Stimulated activated CD4-positive, alpha-beta T cell treated with anti-CD3 and anti-CD28 coated beads, Interleukin-15, amount 100 ng/mL, for 24 hours (primary cell): ENCODE data around the gene NOL3.

Experiments used
- DNase-seq: peaks from one replicate; pipeline ENCODE4 v3.0.0-alpha.2; 2020

The NOL3 gene

GRCh38 chr16:67190448-67191399 lies 20.4 kb downstream of the NOL3 start:
- no peak for DNase-seq

DNA sequence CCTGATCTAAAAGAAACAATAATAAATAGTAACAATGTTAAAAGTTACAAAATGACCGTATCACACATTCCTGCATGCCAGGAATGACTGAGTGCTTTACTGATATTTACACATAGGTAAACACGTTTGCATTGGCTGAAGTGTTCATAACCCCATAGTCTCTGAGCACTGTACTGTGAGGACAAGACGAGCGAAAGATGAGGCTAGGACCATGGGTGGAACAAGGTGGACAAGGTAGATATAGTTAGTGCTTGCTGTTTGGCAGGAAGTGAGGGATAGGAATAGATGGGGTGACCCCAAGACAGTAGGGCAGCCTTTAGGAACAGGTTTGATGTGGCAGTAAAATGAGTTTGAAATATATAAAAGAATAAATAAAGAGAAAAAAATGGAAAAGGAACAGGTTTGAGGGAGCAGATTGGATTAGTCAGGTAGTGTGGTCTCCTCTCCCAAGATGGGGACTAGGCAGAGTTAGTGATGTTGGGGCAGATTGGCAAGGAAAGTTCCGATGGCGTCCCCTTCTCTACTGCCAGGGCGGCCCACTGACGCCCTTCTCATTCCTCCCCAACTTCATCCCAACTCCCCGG lies 21.2 kb downstream of the NOL3 start:
- no peak for DNase-seq

DNA sequence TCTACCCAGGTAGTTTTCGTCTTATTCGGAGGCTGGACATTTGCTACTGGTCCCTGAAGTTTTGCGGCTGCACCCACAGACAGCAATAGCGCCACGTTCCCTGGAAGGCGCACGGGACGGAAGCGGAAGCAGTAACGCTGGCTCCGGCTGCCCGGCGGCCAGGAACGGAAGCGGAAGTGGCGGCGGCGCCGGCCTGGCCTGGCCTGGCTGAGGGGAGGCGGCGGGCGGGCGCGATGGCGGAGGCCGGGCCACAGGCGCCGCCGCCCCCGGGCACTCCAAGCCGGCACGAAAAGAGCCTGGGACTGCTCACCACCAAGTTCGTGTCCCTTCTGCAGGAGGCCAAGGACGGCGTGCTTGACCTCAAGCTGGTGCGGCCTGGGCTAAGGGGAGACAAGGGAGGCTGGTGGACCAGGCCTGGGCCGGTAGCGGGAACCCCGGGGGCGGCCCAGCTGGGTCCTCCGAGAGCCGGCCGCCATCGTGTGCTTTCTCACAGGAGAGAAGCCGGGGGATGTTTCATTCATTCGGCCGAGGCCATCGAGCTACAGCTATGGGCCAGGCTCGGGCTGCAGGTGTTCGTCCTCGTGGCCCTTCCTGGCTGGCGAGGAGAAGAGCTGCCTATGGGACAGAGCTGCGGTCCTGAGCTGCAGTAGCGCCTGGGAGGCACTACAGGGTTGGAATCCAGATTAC lies 21.8 kb downstream of the NOL3 start, which contains the start of gene E2F4:
Gene E2F4, plus strand, starts transcription at position 161 of the 687 bp plus-strand sequence. Its CDS starts 73 bp downstream, at position 234.
- DNase-seq = peak; percentile 93

DNA sequence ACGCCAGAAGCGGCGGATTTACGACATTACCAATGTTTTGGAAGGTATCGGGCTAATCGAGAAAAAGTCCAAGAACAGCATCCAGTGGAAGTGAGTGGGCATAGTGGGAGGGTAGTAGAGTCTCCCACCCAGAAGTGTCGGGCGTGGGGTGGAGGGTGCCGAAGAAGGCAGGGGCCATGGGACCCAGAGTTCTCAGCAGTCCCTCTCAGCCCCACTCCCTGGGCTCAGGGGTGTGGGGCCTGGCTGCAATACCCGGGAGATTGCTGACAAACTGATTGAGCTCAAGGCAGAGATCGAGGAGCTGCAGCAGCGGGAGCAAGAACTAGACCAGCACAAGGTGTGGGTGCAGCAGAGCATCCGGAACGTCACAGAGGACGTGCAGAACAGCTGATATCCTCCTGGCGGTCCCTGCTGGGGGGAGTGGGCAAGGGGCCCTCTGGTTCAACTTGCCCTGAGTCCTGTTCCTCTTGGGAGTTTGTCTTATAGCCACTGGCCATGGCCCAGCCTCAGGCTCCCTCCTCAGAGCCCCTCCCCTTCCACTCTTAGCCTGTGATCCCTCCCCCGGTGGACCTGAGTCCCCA lies 22.5 kb downstream of the NOL3 start:
- no peak for DNase-seq

DNA sequence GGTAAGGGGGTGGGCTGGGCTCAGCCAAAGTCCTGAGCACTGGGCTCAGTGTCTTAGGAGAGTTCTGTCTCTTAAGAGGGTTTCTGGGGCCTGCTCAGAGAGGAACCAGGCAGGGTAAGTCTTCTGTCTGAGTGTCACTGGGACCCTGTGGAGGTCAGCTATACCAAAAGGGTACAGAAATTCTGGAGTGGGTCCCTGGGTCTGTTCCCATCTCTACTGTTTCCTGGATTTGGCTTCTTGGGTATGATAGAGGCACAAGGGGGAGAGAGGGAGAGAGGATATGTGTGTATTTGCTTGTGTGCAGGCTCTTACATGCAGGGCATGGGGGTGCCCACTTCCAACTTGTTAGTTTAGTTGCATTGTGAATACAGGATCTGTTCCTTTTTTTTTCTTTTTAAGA lies 23.2 kb downstream of the NOL3 start:
- DNase-seq = no peak

- DNase-seq = no peak
Observed at GRCh38 chr16:67194260-67194659, 23.9 kb downstream of the NOL3 start.

DNA sequence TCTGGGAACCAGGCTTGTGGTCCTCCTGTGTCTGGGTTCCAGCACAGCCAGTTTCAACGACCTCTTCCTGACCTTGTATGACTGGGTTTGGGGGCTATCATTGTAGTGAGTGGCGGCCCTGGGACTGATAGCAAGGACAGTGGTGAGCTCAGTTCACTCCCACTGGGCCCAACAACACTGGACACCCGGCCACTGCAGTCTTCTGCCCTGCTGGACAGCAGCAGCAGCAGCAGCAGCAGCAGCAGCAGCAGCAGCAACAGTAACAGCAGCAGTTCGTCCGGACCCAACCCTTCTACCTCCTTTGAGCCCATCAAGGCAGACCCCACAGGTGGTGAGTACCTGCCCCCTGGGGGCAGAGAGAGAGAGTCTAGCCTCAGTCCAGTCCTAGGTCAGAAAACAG lies 25.3 kb downstream of the NOL3 start:
- no peak for DNase-seq

GRCh38 chr16:67196881-67197280 lies 26.5 kb downstream of the NOL3 start:
- DNase-seq = no peak

DNA sequence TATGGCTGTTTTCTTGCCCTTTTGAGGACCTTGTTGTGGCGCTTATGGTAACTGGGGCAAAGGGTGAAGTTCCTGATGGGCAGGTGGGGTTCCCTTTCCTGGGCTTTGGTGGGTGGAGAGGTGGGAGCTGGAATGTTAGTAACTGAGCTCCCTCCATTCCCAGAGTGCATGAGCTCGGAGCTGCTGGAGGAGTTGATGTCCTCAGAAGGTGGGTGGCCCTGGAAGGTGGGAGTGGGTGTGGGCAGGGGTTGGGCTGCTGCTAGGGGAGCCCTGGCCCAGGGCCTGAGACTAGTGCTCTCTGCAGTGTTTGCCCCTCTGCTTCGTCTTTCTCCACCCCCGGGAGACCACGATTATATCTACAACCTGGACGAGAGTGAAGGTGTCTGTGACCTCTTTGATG lies 27.4 kb downstream of the NOL3 start:
- no peak for DNase-seq

- DNase-seq = peak; percentile 44
Observed at GRCh38 chr16:67198238-67198734, 27.9 kb downstream of the NOL3 start.

DNA sequence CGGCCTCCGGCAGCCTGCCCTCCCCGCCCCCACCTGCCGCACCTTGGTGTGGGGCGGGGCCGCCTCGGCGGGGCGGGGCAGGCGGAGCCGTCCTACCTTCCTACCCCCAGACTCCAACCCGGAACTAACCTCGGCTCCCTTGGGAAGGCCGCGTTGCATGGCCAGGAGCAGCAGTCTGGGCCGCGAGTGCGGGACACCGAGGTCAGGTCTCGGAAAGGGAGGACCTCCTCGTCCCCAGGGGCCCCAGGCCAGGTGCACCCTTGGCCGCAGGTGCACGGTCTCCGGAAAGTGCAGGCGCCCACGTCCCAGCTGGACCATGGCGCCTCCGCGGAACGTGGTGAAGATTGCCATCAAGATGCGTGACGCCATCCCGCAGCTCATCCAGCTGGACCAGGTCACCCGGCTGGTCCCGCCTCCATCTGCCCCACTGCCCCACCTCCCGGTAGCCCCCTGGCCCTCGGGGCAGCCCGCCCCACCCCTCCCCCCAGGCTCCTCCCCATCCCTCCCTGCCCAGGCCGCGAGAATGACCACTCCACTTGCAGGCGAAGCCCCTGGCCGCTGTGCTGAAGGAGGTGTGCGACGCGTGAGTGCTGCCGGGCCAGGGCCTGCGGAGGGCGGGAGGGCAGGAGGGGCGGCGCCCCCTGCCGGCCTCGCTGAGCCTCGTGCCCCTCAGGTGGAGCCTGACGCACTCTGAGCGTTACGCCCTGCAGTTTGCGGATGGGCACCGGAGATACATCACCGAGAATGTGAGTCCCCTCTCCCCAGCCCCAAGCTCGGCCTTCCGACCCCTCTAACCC lies 28.9 kb downstream of the NOL3 start, which contains the start of gene ELMO3:
Gene ELMO3, plus strand, starts transcription at position 121 of the 797 bp plus-strand sequence. Its CDS starts 196 bp downstream, at position 317.
- DNase-seq = no peak

DNA sequence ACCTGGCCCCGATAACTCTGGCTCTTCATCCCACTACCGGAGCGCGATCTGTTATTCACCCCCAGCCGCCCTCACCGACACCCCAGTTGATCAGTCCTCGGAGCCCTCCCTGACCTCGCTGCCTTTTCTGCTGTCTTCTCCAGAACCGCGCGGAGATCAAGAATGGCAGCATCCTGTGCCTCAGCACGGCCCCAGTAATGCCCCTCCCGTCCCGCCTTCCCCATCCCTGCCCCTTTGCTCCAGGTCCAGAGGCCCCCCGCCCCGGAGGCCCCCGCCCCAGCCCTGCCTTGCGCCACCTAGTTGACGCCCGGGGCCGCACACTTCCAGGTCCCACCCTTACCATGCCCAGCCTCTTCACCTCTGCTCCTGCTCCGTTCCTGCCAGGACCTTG lies 29.5 kb downstream of the NOL3 start:
- no peak for DNase-seq

DNA sequence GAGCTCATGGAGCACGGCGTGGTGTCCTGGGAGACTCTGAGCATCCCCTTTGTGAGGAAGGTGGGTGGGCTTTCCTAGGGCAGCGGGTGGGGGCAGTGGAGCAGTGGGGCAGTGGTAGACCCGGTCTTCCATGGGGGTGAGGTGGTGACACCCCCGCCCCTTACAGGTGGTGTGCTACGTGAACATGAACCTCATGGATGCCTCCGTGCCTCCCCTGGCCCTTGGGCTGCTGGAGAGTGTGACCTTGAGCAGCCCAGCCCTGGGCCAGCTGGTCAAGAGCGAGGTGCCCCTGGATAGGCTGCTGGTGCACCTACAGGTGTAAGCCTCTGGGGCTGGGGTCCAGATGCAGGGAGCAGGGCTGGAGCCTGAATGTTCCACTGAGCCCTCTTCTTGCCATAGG lies 30.2 kb downstream of the NOL3 start:
- DNase-seq = no peak

- no peak for DNase-seq
Observed at GRCh38 chr16:67201411-67202345, 31.3 kb downstream of the NOL3 start.

DNA sequence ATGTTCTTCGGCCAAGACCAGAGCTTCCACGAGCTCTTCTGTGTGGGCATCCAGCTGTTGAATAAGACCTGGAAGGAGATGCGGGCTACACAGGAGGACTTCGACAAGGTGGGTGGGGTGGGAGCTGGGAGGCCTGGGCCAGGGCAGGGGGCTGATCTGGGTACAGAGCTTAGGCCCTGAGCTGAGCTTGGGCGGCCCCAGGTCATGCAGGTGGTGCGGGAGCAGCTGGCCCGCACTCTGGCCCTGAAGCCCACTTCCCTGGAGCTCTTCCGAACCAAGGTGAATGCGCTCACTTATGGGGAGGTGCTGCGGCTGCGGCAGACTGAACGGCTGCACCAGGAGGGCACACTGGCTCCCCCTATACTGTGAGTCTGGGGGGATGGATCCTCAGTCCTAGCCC lies 32.1 kb downstream of the NOL3 start:
- no peak for DNase-seq

DNA sequence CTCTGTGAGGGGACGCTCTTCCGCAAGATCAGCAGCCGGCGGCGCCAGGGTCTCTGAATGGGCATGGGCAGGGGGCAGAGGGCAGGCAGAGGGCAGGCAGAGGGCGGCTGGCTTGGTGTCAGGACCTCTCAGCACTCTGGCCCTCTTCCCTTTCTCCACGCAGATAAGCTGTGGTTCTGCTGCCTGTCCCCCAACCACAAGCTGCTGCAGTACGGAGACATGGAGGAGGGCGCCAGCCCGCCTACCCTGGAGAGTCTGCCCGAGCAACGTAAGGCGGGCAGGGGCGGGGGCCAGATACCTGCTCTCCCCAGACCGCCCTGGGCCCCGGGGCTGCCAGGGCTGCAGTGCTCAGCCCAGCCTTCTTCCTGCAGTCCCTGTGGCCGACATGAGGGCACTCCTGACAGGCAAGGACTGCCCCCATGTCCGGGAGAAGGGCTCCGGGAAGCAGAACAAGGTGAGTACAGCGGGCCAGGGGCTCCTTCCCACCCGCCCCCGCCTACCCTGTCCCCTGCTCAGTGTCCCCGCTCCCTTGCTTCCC lies 32.7 kb downstream of the NOL3 start:
- DNase-seq = no peak

DNA sequence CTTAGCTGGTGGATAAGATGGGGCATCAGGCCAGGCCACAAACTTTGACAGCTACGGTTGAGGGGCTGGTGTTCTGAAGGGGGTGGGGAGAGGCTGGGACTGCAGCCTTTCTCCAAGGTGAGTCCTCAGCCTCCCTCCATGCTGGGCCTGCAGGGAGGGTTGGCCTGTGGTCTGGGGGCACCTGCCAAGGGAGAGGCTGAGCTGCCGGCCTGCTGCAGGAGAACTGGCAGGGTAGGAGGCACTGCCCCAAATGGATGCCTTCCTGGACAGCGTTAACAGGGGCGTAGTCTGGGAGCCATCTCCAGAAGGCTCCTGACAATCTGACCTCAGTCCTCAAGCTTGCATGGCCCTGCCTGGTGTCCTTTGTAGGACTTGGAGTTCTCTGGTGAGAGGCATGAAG lies 33.7 kb downstream of the NOL3 start:
- DNase-seq = no peak

- no peak for DNase-seq
Observed at GRCh38 chr16:67206129-67206837, 35.9 kb downstream of the NOL3 start.

DNA sequence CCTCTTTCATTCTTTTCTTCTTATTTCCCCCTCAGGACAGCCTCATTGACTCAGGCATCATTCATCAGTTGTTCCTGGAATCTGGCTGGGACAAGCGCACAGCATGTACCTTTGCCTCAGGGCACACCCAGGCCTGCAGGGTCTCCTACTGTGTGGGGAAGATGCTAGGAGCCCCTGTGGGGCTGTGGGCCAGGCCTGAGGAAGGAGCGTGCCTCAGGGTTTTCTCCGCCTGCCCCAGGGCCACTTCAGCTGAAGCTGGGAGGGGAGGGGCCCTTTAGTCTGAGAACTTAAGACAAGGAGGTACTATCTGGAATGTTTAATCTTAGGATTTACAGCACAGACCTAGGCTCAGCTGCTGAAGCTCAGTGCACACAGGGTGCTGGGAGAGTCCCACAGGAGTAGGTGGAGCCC lies 36.5 kb downstream of the NOL3 start:
- no peak for DNase-seq
